Measurements from ENCODE around the gene COL7A1.

COL7A1 gene

DNA sequence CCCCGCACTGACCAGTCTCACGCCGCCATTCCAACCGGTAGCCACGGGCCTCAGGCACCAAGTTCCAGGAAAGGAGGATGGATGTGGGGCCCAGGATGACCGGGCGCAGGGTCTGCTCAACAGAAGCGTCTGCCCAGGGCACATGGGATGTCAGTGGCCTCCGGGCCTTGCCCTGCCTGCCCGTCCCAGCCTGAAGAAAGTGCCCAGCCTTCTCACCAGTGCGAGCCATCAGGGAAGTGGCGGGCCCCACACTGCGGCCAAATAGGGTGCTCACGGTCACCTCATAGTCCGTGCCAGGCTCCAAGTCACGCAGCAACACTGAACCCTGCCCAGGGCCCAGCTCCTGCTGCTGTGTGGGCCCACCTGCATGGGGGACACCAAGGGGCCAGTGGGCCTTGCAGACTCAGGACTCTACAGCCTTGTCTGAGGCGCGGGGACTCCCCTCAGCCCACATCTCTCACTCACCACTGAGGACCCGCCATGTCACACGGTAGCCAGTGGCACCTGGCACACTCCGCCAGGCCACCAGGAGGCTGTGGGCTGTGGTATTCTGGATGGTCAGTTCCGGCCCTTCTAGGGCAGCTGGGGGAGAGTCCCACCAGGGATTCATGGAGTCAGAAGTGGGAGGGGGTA is 3.1 kb downstream of the COL7A1 start:
- no peak for DNase-seq

DNA sequence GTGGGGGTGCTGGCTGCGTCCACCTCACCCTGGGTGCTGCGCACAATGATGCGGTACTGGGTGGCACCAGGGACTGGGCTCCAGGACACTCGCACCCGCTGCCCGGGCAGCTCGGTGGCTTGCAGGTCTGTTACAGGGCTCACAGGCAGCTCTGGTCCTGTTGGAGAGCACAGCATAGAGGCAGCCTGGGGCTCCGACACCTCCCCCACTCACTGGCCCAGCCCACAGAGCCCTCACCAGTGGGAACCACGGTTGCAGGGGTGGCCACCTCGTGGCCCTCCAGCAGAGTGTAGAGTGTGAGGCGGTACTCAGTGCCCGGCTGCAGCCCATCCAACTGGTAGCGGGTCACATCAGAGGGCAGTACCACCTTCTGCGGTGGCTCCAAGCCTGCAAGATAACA is 3.7 kb downstream of the COL7A1 start:
- no peak for DNase-seq

DNA sequence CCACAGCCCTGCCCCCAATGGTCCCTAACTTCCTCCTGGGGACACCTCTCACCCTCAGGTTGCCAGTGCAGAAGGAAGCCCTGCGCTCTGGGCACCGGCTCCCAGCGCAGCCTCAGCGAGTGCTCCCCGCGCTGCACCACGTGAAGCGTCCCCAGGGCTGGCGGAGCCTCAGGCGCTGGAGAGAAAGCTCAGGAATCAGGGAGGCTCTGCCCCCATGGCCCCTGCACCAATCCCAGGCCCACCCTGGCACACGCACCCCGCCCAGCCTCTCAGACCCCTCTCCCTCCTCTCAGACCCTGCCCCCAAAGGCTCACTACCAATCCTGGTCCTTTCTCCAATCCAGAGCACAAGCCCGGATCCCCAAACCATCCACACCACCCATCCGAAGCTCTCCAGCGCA is 6.9 kb downstream of the COL7A1 start:
- no peak for DNase-seq

DNA sequence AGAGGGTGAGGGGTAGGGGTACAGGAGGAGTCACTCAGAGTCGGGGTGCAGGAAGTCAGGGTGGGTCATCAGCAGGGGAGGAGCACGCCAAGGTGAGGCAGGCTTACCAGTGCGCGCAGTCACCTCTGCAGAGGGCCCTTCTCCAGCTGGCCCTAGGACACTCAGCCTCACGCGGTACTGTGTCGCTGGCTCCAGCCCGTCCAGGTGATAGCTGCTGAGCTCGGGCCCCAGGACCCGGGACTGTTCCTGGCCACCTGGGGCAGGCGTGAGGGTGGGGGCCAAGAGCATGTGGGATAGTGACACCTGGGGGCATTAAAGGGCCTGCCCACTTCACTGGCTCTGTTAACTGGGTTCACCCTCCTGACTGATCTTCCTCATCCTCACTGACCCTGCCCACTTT is 7.4 kb downstream of the COL7A1 start:
- no peak for DNase-seq

DNA sequence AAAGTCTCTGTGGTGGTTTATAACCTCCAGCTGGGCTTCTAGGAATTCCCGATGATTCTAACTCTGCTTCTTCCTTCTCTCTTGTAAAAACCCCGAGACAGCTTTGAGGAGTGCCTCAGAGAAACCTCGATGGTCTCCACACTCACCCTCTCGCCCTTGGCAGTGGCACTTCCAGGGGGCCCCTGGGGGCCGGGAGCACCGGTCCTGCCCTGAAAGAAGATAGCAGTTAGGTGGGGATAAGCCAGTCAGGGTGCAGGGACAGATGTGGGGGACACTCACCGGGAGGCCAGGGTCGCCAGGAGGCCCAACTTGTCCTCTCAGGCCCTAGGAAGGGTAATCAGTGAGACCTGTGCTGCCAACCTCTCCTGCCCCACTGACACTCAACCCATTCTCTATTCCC is 9.7 kb downstream of the COL7A1 start:
- DNase-seq: no peak

DNA sequence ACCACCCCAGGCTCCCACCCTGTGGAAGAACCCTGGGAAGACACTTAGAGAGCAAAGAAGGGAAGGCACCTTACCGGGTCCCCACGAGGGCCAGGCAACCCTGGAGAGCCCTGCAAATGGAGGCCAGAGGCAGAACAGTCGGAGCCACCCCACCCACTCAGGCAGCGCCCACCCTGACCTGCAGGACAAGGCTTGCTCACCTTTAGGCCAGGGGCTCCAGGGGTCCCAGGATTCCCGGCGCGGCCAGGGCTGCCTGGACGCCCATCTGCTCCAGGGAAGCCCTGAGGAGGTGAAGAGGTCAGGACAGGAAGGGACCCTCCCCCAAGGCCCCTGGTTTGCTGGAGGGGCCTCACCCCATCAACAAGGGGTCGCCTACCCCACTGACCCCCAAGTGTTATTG is 10.3 kb downstream of the COL7A1 start:
- DNase-seq: no peak

DNA sequence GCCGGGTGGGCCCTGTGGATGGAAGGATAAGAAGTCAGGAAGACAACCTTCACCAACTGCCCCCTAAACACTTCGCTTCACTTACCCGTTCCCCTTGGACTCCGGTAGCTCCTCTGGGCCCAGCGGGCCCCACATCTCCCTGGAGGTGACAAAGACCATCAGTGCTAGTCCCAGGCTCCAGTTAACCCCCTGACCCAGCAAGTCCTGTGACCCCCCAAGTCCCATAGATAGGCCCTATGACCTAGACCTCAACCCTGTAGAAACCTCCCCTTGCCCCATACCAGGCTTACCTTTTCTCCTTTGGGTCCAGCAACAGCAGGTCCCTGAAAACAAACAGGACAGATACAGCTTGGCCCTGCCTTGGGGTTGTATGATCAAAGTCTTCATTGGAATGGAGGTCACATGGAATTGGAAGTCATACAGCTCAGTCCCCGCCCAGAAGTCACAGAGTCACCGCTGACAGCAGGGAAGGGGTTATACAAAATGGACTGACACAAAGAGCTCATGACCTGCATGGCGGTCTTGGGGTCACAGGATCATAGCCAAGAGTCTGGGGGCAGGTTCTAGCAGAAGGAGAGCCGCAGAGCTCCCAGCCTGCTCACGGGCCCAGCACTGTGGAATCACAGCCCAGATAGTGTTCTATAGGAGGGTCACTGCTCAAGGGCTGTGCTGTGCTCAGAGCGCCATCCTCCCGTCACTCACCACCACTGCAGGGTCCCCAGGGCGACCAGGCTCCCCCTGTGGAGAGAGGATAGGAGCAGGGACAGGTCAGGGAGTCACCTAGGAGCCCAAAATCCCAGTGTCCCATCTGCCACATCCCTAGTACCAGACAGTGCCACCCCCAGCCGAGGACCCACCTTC is 13.3 kb downstream of the COL7A1 start:
- DNase-seq: no peak

DNA sequence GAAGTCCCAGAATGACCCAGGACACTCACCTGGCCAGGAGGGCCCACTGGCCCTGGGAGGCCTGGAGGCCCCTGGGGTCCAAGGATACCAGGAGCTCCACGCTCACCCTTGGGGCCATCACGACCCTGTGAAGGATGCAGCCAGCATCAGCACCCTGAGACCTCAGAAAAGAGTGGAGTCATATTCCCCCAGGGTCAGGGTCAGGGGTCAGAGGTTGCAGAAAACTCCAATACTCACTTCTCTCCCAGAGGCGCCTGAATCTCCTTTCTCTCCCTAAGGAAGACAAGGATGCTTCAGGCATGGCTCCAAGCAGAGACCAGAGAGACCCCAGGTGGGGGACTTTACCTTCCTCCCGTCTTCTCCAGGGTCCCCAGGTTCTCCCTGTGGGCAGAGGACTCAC is 18.5 kb downstream of the COL7A1 start:
- DNase-seq: no peak

DNA sequence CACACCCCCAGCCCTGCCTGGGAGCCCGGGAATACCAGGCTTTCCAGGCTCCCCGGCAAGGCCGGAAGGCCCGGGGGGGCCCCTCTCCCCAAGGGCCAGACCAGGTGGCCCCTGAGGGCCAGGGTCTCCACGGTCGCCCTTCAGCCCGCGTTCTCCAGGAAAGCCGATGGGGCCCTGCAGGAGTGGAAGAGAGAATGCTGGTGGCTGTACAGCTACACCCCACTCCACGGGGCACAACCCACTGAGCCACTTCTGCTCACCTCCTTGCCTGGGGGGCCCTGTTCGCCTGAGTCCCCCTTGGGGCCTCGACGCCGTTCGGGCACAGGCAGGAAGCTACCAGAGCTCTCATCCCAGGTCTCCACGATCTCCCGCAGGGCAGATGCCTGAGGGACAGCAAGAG is 19.8 kb downstream of the COL7A1 start:
- DNase-seq: no peak

DNA sequence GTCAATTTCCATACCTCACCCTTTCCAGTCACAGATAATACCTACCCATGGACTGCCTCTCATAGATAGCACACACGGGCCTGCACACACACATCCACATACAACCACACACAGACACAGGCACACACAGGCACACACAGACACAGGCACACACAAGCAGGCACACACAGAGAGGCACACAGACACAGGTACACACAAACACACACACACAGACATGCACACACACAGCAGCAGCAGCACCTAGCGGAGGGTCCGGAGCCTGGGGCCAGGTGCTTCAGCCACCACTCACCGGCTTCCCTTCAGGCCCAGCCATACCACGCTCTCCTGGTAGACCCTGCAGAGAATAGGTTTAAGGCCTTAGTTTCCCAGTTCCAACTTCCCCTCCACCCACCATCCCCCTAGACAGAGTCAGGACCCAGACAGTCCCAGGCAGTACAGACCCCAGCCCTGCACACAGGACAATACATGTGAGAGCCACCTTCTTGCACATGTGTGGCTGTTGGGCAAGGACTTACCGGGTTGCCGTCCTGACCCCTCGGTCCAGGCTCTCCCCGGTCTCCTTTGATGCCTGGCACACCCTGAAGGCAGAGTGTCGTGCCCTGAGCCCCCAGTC is 21.1 kb downstream of the COL7A1 start:
- DNase-seq: no peak

DNA sequence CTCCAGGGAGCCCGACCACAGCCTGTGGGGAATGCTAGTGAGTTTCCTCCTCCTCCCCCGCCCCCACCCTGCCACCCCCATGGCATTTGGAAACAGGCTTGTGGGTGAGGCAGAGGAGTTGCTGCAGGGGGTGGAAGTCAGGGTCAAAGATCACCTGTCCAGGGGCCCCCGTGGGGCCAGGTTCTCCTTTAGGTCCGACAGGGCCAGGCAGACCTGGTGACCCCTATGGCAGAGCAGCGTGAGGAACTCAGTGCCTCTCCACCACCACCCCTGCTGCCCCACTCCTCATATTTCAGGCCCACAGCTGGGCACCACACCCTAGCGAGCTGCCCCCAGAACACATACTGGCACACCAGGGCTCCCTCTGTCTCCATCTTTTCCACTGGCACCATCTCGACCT is 22.6 kb downstream of the COL7A1 start:
- no peak for DNase-seq

DNA sequence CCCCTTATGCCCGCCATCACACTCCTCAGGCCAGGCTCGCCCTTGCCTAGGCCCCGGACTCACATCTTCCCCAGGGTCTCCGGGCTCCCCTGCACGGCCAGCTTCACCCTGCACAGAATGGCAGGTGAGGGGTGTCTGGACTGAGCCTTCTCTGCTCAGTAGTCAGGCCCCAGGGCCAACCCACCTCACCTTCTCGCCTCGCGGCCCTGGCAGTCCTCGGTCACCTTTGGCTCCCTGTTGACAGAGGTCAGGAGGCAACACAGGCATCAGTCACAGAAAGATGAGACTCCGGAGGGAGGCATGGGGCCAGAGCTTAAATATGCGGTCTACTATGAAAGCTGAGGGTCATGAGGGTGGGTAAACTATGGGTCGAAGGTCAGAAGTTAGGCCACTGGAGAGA is 23.2 kb downstream of the COL7A1 start:
- DNase-seq: no peak

DNA sequence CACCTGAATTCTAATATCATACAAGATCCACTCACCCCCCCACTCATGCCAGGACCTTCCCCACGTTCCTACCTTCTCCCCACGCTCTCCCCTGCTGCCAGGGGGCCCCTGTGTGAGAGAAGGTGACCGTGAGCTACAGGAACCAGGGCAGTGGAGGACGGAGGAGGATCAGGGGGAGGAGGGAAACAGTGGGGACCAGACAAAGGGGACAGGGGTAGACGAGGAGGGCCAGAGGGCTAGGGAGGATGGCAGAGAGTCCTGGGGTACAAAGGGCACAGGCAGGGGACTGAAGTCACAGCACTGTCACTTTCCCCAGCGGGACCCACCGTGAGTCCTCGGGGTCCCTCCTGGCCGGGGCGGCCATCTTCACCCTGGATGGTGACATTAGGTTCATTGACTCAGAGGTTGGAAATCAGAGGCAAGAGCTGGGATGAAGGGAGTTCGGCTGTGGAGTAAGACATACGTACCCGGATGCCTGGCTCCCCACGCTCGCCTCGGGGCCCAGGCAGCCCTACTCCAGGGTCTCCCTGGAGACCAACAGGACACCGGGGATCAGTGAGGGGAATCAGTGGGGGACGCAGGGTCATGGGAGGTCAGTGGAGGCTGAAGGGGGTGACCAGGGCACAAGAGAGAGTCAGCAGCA is 25.2 kb downstream of the COL7A1 start:
- DNase-seq: no peak

DNA sequence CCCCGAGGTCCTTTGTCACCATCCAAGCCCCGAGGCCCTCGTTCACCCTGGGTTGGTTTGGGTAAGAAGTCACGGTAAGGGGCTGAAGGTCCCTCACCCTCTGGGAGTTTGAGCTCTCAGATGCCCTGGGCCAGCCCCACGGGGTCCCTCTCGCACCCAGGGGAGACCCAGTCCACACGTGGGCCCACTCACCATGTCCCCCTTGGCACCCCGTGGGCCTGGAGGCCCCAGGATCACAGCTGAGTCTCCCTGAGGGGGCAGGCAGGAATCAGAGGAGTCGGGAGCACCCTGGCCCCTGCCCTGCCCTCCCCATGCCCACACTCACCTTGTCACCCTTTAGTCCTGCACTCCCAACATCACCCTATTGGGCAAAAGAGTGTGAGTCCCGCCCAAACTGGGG is 25.7 kb downstream of the COL7A1 start:
- DNase-seq: no peak

DNA sequence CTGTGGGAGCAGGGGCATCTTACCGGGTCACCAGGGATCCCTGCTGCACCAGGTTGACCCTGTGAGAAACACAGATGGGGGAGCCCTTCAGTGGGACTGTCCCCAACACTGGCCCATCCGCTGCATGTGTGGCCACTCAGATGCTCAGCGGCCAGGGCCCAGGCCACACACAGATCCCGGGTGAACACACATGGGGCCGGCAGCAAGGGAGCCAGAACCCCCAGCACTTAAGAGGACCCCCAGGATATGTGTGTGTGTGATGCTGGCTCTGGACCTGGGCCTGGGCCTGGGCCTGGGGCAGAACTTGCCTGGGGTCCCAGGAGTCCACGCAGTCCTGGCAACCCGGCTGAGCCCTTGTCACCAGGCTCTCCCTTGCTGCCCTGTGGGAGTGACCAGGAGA is 26.7 kb downstream of the COL7A1 start:
- no peak for DNase-seq

DNA sequence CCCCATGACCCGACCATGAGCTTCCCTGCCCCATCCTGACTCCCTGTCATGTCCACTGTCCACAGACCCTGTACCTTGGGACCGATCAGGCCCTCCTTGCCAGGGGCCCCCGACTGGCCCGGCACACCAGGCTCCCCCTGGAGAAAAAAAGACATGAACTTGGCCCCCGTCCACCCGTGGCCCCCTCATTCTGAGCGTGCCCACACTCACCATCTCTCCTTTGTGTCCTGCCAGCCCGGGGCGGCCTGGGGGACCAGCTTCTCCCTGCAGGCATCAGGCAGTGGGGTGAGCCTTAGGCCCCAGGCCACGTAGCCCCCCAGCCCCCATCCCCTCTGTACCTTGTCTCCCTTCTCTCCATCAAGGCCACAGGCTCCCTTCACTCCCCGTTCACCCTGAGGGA is 27.6 kb downstream of the COL7A1 start:
- DNase-seq: no peak

DNA sequence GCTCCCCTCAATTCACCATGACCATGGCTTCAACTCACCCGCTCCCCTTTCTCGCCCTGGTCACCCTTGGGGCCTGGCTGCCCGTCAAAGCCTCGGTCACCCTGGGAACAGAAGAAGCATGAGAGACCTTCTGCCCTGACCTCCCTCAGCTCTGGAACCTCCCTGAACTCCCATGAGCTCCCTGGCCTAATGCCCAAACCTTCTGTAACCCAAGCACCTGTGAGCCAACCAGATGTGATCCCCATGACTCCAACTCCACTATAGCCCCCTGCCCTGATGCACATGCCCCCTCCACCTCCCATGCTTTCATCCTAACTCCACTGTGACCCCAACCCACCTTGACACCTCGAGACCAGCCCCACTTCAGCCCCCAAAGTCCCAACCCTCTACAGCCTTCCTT is 28.0 kb downstream of the COL7A1 start:
- DNase-seq: no peak

DNA sequence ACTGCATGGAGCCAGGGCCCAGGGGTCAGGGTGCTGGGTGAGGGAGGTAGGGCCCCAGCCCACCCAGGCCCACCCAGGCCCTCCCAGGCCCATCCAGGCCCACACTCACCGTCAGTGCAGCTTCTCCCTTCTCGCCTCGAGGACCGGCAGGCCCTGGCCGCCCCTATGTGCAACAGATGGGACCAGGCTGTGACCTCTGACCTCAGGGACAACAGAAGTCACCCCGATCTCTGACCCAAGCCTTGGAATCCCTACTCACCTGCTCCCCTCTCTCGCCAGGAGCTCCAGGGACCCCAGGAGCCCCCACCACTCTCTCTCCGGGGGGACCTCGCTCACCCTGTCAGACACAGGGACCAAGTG is 28.7 kb downstream of the COL7A1 start:
- no peak for DNase-seq

DNA sequence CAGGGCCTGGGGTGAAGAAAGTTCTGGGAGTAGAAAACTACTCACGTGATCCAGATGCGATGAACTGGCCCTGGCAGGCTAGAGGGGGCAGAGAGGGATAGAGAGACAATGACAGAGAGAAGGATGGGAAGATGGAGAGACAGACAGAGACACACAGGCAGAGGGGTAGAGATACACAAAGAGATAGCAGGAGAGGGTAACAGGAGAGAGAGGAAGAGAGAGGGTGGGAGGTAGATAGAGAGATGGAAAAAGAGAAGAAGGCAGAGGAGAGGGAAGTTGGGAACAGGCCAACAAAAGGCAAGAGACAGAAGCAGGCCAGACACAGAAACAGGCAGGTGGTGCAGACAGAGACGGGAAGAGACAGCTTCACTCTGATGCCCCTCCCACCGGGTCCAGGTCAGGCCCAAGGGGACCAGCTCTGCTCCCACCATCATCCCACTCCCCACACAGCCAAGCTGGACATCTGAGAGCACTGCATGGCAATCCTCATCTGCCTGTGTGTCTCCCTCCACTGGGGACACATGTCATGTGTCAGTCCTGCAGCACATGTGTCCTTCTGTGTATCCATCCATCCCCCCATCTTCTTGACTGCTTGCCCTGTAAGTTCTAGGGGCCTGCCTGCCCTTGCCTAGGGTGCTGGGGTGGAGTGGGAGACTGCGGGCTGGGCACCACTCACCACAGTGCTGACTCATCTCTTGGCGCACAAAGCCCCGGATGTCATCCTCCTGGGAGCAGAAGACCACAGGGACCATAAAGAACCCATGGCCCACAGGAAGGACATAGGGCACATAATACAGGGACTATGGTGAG is 29.3 kb downstream of the COL7A1 start:
- no peak for DNase-seq

DNA sequence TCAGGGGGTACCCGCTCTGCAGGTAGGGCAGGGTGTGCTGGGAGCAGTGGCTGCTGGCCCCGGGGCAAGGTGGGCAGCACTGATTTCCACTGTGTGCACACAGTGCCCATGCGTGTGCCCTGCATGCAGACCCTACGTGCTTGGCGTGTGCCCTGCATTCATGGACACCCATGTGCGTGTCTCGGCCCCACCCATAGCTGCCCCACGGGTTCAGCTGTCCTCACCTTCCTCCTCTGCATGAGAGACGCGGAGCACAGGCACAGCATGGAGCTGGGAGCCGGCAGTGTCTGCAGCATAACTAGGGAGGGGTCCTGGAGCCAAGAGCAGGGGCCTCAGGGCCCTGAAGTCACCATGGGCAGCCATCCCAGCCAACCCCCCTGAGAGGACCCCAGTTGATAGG is 29.9 kb downstream of the COL7A1 start:
- no peak for DNase-seq

DNA sequence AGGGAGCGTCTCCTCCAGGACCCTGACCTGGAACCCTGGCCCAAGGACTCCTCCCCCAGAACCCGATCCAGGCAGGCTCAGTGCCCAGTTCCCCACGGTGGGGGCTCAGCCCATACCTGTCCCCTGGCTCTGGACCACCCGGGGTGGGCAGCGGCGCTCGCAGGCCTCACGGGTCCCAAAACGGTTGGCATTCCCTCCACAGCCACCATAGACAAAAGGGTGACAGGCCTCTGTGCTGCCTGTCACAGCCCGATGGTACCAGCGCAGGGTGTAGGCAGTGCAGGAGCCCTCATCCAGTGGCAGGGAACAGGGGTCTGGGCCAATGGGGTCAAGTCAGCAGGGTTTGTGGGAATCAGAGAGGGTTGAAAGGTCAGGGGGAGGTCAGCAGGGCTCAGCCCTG is 30.5 kb downstream of the COL7A1 start:
- no peak for DNase-seq

DNA sequence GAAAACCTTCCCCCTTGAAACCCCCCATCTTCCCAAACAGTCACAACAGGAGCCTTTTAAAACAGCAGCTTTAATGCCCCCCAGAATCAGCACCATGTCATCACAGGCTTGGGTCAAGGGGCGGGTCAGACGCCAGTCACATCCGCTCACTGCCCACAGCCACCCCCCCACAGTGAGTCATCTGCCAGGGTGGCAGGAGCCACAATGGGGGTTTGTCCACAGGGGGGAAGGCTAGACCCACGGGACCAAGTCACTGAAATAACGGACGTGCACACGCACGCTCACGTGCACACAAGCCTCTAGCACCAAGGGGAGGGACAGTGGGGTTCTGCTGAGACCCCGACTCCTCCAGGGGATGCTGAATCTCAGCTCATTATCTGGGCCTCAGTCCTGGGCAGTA is 31.1 kb downstream of the COL7A1 start:
- DNase-seq: no peak
